ENCODE data around the gene KCNMB3.

DNA sequence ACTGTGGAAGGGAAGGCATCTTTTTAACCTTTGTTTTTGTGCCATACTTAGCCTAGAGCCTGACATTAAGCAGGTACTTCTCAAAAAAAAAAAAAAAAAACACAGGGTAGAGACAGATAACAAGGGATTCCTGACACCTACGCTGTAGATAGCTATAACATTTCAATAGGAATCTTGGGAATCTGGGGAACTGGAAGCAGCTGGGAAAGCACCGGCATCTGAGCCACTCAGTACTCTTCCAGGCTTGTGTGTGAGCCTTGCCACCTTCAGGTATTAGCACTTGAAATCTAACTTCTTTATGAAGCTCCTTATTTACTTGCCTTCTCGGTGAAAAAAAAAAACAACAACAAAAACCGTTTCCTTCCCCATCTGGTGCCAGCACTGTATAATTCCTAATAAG is 56.0 kb downstream of the KCNMB3 start:
- TF ChIP-seq, protein P1, sequence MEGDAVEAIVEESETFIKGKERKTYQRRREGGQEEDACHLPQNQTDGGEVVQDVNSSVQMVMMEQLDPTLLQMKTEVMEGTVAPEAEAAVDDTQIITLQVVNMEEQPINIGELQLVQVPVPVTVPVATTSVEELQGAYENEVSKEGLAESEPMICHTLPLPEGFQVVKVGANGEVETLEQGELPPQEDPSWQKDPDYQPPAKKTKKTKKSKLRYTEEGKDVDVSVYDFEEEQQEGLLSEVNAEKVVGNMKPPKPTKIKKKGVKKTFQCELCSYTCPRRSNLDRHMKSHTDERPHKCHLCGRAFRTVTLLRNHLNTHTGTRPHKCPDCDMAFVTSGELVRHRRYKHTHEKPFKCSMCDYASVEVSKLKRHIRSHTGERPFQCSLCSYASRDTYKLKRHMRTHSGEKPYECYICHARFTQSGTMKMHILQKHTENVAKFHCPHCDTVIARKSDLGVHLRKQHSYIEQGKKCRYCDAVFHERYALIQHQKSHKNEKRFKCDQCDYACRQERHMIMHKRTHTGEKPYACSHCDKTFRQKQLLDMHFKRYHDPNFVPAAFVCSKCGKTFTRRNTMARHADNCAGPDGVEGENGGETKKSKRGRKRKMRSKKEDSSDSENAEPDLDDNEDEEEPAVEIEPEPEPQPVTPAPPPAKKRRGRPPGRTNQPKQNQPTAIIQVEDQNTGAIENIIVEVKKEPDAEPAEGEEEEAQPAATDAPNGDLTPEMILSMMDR (IDR thresholded peaks at IDR 0.05; ENCODE audit: low read depth, low read length, missing input control): no peak
- TF ChIP-seq, protein P2, sequence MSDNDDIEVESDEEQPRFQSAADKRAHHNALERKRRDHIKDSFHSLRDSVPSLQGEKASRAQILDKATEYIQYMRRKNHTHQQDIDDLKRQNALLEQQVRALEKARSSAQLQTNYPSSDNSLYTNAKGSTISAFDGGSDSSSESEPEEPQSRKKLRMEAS (IDR thresholded peaks at IDR 0.05): no peak
- no peak for TF ChIP-seq RAD21 (IDR thresholded peaks at IDR 0.05)
- no peak for TF ChIP-seq YY1 (IDR thresholded peaks at IDR 0.05)
- TF ChIP-seq, protein P3, sequence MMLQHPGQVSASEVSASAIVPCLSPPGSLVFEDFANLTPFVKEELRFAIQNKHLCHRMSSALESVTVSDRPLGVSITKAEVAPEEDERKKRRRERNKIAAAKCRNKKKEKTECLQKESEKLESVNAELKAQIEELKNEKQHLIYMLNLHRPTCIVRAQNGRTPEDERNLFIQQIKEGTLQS (IDR thresholded peaks at IDR 0.05): no peak
- TF ChIP-seq, protein P4, sequence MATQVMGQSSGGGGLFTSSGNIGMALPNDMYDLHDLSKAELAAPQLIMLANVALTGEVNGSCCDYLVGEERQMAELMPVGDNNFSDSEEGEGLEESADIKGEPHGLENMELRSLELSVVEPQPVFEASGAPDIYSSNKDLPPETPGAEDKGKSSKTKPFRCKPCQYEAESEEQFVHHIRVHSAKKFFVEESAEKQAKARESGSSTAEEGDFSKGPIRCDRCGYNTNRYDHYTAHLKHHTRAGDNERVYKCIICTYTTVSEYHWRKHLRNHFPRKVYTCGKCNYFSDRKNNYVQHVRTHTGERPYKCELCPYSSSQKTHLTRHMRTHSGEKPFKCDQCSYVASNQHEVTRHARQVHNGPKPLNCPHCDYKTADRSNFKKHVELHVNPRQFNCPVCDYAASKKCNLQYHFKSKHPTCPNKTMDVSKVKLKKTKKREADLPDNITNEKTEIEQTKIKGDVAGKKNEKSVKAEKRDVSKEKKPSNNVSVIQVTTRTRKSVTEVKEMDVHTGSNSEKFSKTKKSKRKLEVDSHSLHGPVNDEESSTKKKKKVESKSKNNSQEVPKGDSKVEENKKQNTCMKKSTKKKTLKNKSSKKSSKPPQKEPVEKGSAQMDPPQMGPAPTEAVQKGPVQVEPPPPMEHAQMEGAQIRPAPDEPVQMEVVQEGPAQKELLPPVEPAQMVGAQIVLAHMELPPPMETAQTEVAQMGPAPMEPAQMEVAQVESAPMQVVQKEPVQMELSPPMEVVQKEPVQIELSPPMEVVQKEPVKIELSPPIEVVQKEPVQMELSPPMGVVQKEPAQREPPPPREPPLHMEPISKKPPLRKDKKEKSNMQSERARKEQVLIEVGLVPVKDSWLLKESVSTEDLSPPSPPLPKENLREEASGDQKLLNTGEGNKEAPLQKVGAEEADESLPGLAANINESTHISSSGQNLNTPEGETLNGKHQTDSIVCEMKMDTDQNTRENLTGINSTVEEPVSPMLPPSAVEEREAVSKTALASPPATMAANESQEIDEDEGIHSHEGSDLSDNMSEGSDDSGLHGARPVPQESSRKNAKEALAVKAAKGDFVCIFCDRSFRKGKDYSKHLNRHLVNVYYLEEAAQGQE (IDR thresholded peaks at IDR 0.05): no peak
- TF ChIP-seq SP1 (IDR thresholded peaks at IDR 0.05): no peak
- no peak for TF ChIP-seq JUND (IDR thresholded peaks at IDR 0.05)
- TF ChIP-seq, protein P5, sequence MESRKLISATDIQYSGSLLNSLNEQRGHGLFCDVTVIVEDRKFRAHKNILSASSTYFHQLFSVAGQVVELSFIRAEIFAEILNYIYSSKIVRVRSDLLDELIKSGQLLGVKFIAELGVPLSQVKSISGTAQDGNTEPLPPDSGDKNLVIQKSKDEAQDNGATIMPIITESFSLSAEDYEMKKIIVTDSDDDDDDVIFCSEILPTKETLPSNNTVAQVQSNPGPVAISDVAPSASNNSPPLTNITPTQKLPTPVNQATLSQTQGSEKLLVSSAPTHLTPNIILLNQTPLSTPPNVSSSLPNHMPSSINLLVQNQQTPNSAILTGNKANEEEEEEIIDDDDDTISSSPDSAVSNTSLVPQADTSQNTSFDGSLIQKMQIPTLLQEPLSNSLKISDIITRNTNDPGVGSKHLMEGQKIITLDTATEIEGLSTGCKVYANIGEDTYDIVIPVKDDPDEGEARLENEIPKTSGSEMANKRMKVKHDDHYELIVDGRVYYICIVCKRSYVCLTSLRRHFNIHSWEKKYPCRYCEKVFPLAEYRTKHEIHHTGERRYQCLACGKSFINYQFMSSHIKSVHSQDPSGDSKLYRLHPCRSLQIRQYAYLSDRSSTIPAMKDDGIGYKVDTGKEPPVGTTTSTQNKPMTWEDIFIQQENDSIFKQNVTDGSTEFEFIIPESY (IDR thresholded peaks at IDR 0.05): no peak
- TF ChIP-seq GABPA (IDR thresholded peaks at IDR 0.05 in 1 of 2, conservative IDR thresholded peaks at IDR 0.05 in 1 of 2): no peak
- TF ChIP-seq TAF1 (conservative IDR thresholded peaks at IDR 0.05): no peak

Data from liver (tissue), 3 donors.